Neural progenitor cell (in vitro differentiated cells): ENCODE data around the gene RFXAP. TPM values are rescaled to one million over a fixed set of nuclear protein-coding genes. Genes with fewer than 3 reads are reported as not detected.

Source experiments
- DNase-seq: peaks from one replicate; pipeline ENCODE4 v3.0.0-alpha.2; 2016; ENCODE audit warnings: low spot score
- H2AFZ ChIP-seq: fragments of 200-600 bp; sonication (generic); replicated peaks from 2 replicates; pipeline ENCODE4 v1.6.1; 2016; ENCODE audit warnings: antibody characterized with exemption
- H3F3A ChIP-seq: fragments of 200-600 bp; sonication (generic); 2 replicates; pipeline ENCODE4 v1.6.1; 2016; ENCODE audit warnings: antibody characterized with exemption, low read depth
- H3K27ac ChIP-seq: fragments of 200-600 bp; sonication (generic); 2 replicates; pipeline ENCODE4 v1.5.1; 2016; ENCODE audit warnings: mild to moderate bottlenecking
- H3K27me3 ChIP-seq: fragments of 200-600 bp; sonication (generic); 2 replicates; pipeline ENCODE4 v1.6.1; 2016; ENCODE audit warnings: mild to moderate bottlenecking, moderate library complexity
- H3K36me3 ChIP-seq: fragments of 200-600 bp; sonication (generic); 2 replicates; pipeline ENCODE4 v1.5.1; 2016
- H3K4me1 ChIP-seq: fragments of 200-600 bp; sonication (generic); 2 replicates; pipeline ENCODE4 v1.6.1; 2016; ENCODE audit warnings: mixed run types
- H3K4me2 ChIP-seq: fragments of 200-600 bp; sonication (generic); 2 replicates; pipeline ENCODE4 v1.6.1; 2016
- H3K4me3 ChIP-seq: fragments of 200-600 bp; sonication (generic); 2 replicates; pipeline ENCODE4 v1.5.1; 2016
- H3K79me2 ChIP-seq: fragments of 200-600 bp; sonication (generic); 2 replicates; pipeline ENCODE4 v1.6.1; 2016; ENCODE audit warnings: low read depth
- H3K9ac ChIP-seq: fragments of 200-600 bp; sonication (generic); 2 replicates; pipeline ENCODE4 v1.6.1; 2016
- H3K9me3 ChIP-seq: fragments of 200-600 bp; sonication (generic); 2 replicates; pipeline ENCODE4 v1.5.1; 2016; ENCODE audit warnings: low read depth
- H4K20me1 ChIP-seq: fragments of 200-600 bp; sonication (generic); 2 replicates; pipeline ENCODE4 v1.6.1; 2016; ENCODE audit warnings: low read depth
- H3K27ac Mint-ChIP-seq: 3 replicates; pipeline ENCODE4 v1.8.0; 2021; ENCODE audit warnings: mixed read lengths
- H3K27me3 Mint-ChIP-seq: 2 replicates; pipeline ENCODE4 v1.8.0; 2022; ENCODE audit warnings: low read depth, mild to moderate bottlenecking, inconsistent platforms, moderate library complexity, mixed read lengths; ENCODE audit not compliant: insufficient read depth
- H3K36me3 Mint-ChIP-seq: 3 replicates; pipeline ENCODE4 v1.8.0; 2021; ENCODE audit warnings: mixed read lengths
- H3K4me1 Mint-ChIP-seq: 3 replicates; pipeline ENCODE4 v1.8.0; 2021; ENCODE audit warnings: mixed read lengths
- H3K4me3 Mint-ChIP-seq: 3 replicates; pipeline ENCODE4 v1.8.0; 2021; ENCODE audit warnings: mild to moderate bottlenecking, moderate library complexity, mixed read lengths
- H3K9me3 Mint-ChIP-seq: 3 replicates; pipeline ENCODE4 v1.8.0; 2020; ENCODE audit warnings: mixed read lengths
- EZH2 ChIP-seq: fragments of 200-600 bp; sonication (generic); IDR thresholded peaks from 2 replicates; pipeline ENCODE4 v1.6.1; 2017; ENCODE audit warnings: antibody characterized with exemption, mild to moderate bottlenecking, moderate library complexity
- EZH2phosphoT487 ChIP-seq: fragments of 200-600 bp; sonication (generic); IDR thresholded peaks from 2 replicates; pipeline ENCODE4 v1.6.1; 2017; ENCODE audit warnings: antibody characterized with exemption
- total RNA-seq: library from RNA; depleted of rRNA; stranded (reverse); fragments of >200 nt; gene quantifications from 2 replicates; pipeline ENCODE4 v1.2.3, GENCODE V29; 2015; ENCODE audit warnings: low replicate concordance
- TF ChIP-seq, protein P1 (sequence below): fragments of 200-600 bp; sonication (generic); IDR thresholded peaks from 2 replicates; pipeline ENCODE4 v1.5.1; 2017; ENCODE audit warnings: antibody characterized with exemption, mild to moderate bottlenecking

RFXAP gene
- total RNA-seq, 1 donor from 2014 or later: 10.4 TPM

DNA sequence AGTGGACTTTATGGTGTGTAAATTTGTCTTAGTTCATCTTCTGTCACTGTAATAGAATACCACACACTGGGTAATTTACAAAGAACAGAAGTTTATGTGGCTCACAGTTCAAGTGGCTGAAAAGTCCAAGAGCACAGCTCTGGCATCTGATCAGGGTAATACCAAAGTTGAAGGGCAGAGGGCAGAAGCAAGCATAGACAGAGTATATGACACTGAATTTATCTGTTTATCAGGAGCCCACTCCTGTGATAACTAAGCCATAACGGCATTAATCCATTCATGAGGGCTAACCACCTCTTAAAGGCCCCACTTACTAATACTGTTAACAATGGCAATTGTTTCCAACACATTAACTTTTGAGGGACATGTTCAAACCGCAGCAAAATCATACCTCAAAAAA lies 4.0 kb upstream of the RFXAP start:
- H3K9ac ChIP-seq: no peak overlapping the region
- no peaks in the 10 kb centered on the region for H3K9me3 ChIP-seq
- H3K4me2 ChIP-seq: no peak overlapping the region
- H3K27me3 ChIP-seq: no peaks in the 10 kb centered on the region
- peaks cover 5% of the 10 kb centered on the region for H3K79me2 ChIP-seq
- no peak overlapping the region for H3K27ac ChIP-seq
- Mint-ChIP-seq H3K27me3 (peaks cover 3% of the 10 kb centered on the region), H3K36me3 (no peaks in the 10 kb centered on the region), H3K4me3 (no peak overlapping the region), H3K27ac (no peak overlapping the region), H3K9me3 (no peaks in the 10 kb centered on the region), H3K4me1 (peaks cover 16% of the 10 kb centered on the region)
- TF ChIP-seq EZH2: no peak
- TF ChIP-seq, protein P1, sequence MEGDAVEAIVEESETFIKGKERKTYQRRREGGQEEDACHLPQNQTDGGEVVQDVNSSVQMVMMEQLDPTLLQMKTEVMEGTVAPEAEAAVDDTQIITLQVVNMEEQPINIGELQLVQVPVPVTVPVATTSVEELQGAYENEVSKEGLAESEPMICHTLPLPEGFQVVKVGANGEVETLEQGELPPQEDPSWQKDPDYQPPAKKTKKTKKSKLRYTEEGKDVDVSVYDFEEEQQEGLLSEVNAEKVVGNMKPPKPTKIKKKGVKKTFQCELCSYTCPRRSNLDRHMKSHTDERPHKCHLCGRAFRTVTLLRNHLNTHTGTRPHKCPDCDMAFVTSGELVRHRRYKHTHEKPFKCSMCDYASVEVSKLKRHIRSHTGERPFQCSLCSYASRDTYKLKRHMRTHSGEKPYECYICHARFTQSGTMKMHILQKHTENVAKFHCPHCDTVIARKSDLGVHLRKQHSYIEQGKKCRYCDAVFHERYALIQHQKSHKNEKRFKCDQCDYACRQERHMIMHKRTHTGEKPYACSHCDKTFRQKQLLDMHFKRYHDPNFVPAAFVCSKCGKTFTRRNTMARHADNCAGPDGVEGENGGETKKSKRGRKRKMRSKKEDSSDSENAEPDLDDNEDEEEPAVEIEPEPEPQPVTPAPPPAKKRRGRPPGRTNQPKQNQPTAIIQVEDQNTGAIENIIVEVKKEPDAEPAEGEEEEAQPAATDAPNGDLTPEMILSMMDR: peak; percentile 34
- no peak overlapping the region for H2AFZ ChIP-seq
- no peaks in the 10 kb centered on the region for H3K36me3 ChIP-seq
- H4K20me1 ChIP-seq: peaks cover 4% of the 10 kb centered on the region
- no peak for DNase-seq
- peaks cover 7% of the 10 kb centered on the region for H3F3A ChIP-seq
- H3K4me1 ChIP-seq: peaks cover 14% of the 10 kb centered on the region
- no peak overlapping the region for H3K4me3 ChIP-seq

DNA sequence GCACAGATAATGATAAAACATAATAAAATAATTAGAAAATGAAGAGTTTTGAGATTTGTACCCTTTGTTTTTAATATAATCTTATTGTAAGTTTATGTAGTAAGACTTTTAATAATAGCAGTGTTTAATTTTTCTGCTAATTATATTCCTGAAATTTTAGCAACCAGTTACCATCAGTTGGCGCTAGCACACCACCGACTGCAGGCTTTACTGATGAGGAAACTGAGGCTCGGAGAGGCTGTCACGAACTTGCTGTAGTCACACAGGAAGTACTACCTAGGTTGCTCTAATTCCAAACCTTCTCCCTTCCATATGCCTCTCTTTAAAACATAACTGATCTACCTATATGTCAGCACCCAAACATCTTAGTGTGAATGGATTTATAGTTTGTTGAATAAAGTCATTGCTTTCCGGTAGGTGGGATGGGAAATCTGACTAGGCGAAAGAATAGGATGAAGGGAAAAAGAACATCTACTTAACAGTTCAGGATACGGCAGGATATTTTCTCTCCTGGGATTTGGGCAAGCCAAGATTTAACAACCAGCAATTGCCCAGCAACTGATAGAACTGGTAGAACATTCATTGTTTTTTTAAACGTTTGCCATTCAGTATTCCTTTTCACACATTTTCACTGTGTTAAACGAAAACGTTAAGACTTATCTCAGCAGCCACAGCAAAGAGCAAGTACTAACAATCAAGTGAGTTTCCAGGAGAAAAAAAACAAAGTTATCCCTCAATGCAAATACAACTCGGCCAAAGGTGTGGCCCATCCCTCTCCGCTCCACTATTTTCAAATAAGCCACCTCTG lies 822 bp upstream of the RFXAP start:
- Histone ChIP-seq H3K27me3 (no peaks in the 10 kb centered on the region), H3K79me2 (peaks cover 36% of the 10 kb centered on the region), H2AFZ (peak overlapping the region; percentile 87), H3K9me3 (no peaks in the 10 kb centered on the region), H3K4me2 (peak overlapping the region; percentile 83), H3F3A (peaks cover 7% of the 10 kb centered on the region), H3K9ac (no peak overlapping the region), H3K4me3 (peak overlapping the region; percentile 65), H3K27ac (no peak overlapping the region), H3K36me3 (no peaks in the 10 kb centered on the region), H3K4me1 (peaks cover 17% of the 10 kb centered on the region), H4K20me1 (peaks cover 13% of the 10 kb centered on the region)
- TF ChIP-seq EZH2 (no peak), EZH2phosphoT487 (no peak)
- TF ChIP-seq, protein P1: no peak
- Mint-ChIP-seq H3K4me3 (peak overlapping the region; percentile 88), H3K27me3 (peaks cover 2% of the 10 kb centered on the region), H3K4me1 (peaks cover 34% of the 10 kb centered on the region), H3K36me3 (peaks cover 4% of the 10 kb centered on the region), H3K9me3 (no peaks in the 10 kb centered on the region), H3K27ac (no peak overlapping the region)
- no peak for DNase-seq

DNA sequence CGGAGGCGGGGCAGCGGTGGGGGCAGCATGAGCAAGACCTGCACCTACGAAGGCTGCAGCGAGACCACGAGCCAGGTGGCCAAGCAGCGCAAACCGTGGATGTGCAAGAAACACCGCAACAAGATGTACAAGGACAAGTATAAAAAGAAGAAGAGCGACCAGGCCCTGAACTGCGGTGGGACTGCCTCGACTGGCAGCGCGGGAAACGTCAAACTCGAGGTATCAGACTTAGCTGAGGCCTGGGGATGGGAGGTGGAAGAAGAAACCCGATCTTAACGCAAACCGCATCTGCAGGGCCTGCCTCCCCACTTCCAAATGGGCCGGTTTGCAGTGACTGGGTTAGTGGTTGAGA lies 693 bp downstream of the RFXAP start:
- H3K9ac ChIP-seq: peak overlapping the region; percentile 48
- H3F3A ChIP-seq: peaks cover 7% of the 10 kb centered on the region
- peak overlapping the region; percentile 65 for H3K4me3 ChIP-seq
- Mint-ChIP-seq H3K36me3 (peaks cover 4% of the 10 kb centered on the region), H3K27me3 (peaks cover 2% of the 10 kb centered on the region), H3K9me3 (no peaks in the 10 kb centered on the region), H3K27ac (peak overlapping the region; percentile 83), H3K4me3 (peak overlapping the region; percentile 95), H3K4me1 (peaks cover 34% of the 10 kb centered on the region)
- H3K4me1 ChIP-seq: peaks cover 11% of the 10 kb centered on the region
- H2AFZ ChIP-seq: peak overlapping the region; percentile 87
- no peak overlapping the region for H3K27ac ChIP-seq
- no peaks in the 10 kb centered on the region for H3K36me3 ChIP-seq
- H3K27me3 ChIP-seq: no peaks in the 10 kb centered on the region
- peak overlapping the region; percentile 83 for H3K4me2 ChIP-seq
- peaks cover 13% of the 10 kb centered on the region for H4K20me1 ChIP-seq
- peak; percentile 61 for DNase-seq
- TF ChIP-seq EZH2 (no peak), EZH2phosphoT487 (no peak)
- TF ChIP-seq, protein P1: no peak
- no peaks in the 10 kb centered on the region for H3K9me3 ChIP-seq
- H3K79me2 ChIP-seq: peaks cover 51% of the 10 kb centered on the region
